Tibial artery (tissue), 4 donors: ENCODE data around the gene SNX32.

Experiments used
- DNase-seq, 2 donors: peaks; one replicate each; pipeline ENCODE4 v3.0.0-alpha.2; 2019
- H3K27ac ChIP-seq, 2 donors: fragments of 200-600 bp; sonication (generic) in 1 of 2; 1 replicate in 1 of 2; 2 replicates in 1 of 2; pipeline ENCODE4 v1.5.1; 2018 to 2019; ENCODE audit warnings: mild to moderate bottlenecking in 1 of 2
- H3K27me3 ChIP-seq, 2 donors: fragments of 200-600 bp; sonication (generic) in 1 of 2; one replicate each; pipeline versions ENCODE4 v1.5.1 to v1.6.0; 2016 to 2019
- H3K36me3 ChIP-seq, 3 donors: fragments of 200-600 bp; sonication (generic) in 2 of 3; one replicate each; pipeline ENCODE4 v1.5.1; 2016 to 2019; ENCODE audit warnings: mild to moderate bottlenecking in 2 of 3
- H3K4me1 ChIP-seq, 4 donors: fragments of 200-600 bp; sonication (generic) in 2 of 4; 1 replicate in 3 of 4; 2 replicates in 1 of 4; pipeline ENCODE4 v1.5.1; 2016 to 2019
- H3K4me3 ChIP-seq, 2 donors: fragments of 200-600 bp; sonication (generic) in 1 of 2; 1 replicate in 1 of 2; 2 replicates in 1 of 2; pipeline ENCODE4 v1.5.1; 2018 to 2019; ENCODE audit warnings: mild to moderate bottlenecking in 2 of 2
- H3K9me3 ChIP-seq, 3 donors: fragments of 200-600 bp; sonication (generic) in 1 of 3; one replicate each; pipeline ENCODE4 v1.5.1; 2016 to 2019
- CTCF ChIP-seq, 2 experiments: fragments of 200-600 bp in 1 of 2; fragments of 450-650 bp in 1 of 2; IDR thresholded peaks; one replicate each; pipeline ENCODE4 v1.5.1; 2017 to 2019; ENCODE audit warnings: antibody characterized with exemption in 2 of 2, mild to moderate bottlenecking in 1 of 2, moderate library complexity in 1 of 2
- intact Hi-C: fragments of 100-400 bp; cut with DNase I; formaldehyde crosslinking; loops from one replicate; pipeline ENCODE4 v1.15.0; 2023; ENCODE audit warnings: low total_unique reads

Gene SNX32

GRCh38 chr11:65833297-65834030 lies at the start of gene SNX32:
Gene SNX32 (plus strand): TSS chr11:65833963. CDS start chr11:65834066, 103 bp downstream.
- intact Hi-C loops: no loop called here
- Histone ChIP-seq H3K9me3 (no peaks in the 10 kb centered on the region), H3K4me3 (peak within 1 kb of the TSS; percentile 57 to 66), H3K4me1 (peaks cover 0 to 16% (median 9%) of the 10 kb centered on the region in 4 donors), H3K27ac (peak within 1 kb of the TSS; percentile 25 to 37), H3K27me3 (no peaks in the 10 kb centered on the region), H3K36me3 (no peaks in the 10 kb centered on the region)
- TF ChIP-seq CTCF (IDR thresholded peaks at IDR 0.05): no peak
- DNase-seq: peak; percentile 95 to 97

GRCh38 chr11:65785319-65786007 lies 48.3 kb upstream of the SNX32 start:
- no peak for DNase-seq
- H3K9me3 ChIP-seq: no peaks in the 10 kb centered on the region
- TF ChIP-seq CTCF (IDR thresholded peaks at IDR 0.05): no peak
- H3K4me1 ChIP-seq: peaks cover 0 to 37% (median 28%) of the 10 kb centered on the region in 4 donors
- H3K4me3 ChIP-seq: no peak overlapping the region
- no peak overlapping the region for H3K27ac ChIP-seq
- intact Hi-C loops: no loop called here
- H3K27me3 ChIP-seq: peaks cover 10 to 48% of the 10 kb centered on the region in 2 donors
- H3K36me3 ChIP-seq: no peaks in the 10 kb centered on the region

- DNase-seq: no peak
- peaks cover 10 to 55% of the 10 kb centered on the region in 2 donors for H3K27me3 ChIP-seq
- peak overlapping the region in 1 of 2 donors; percentile 40 for H3K4me3 ChIP-seq
- H3K36me3 ChIP-seq: no peaks in the 10 kb centered on the region
- intact Hi-C loops: no loop called here
- TF ChIP-seq CTCF (IDR thresholded peaks at IDR 0.05): no peak
- H3K9me3 ChIP-seq: no peaks in the 10 kb centered on the region
- H3K4me1 ChIP-seq: peaks cover 0 to 39% (median 27%) of the 10 kb centered on the region in 4 donors
- H3K27ac ChIP-seq: no peak overlapping the region
These were observed 47.6 kb upstream of the SNX32 start for GRCh38 chr11:65786008-65786785.

GRCh38 chr11:65786786-65787636 lies 46.8 kb upstream of the SNX32 start, which contains the start of gene OVOL1:
Gene OVOL1 (plus strand): TSS chr11:65787063. CDS start chr11:65787374, 311 bp downstream.
- no peak within 1 kb of the TSS for H3K27ac ChIP-seq
- peaks cover 10 to 63% of the 10 kb centered on the region in 2 donors for H3K27me3 ChIP-seq
- H3K4me1 ChIP-seq: peaks cover 0 to 40% (median 23%) of the 10 kb centered on the region in 4 donors
- peak within 1 kb of the TSS in 1 of 2 donors; percentile 40 for H3K4me3 ChIP-seq
- no peak for DNase-seq
- intact Hi-C loops: no loop called here
- no peaks in the 10 kb centered on the region for H3K9me3 ChIP-seq
- H3K36me3 ChIP-seq: no peaks in the 10 kb centered on the region
- TF ChIP-seq CTCF (IDR thresholded peaks at IDR 0.05): no peak
